Effector memory CD8-positive, alpha-beta T cell (primary cell): Measurements from ENCODE around the gene RARS2.
A peak's percentile ranks its signal among the peaks of the same experiment; 100 is the strongest.

Experiments used
- ATAC-seq: fragments of 150-1000 bp; cut with Tn5 transposase; replicated peaks from 2 replicates; pipeline ENCODE4 v1.10.0; 2021; ENCODE audit warnings: mild to moderate bottlenecking, moderate library complexity
- DNase-seq, 3 experiments: peaks; one replicate each; pipeline ENCODE4 v3.0.0; 2021
- H3K27ac Mint-ChIP-seq, 2 donors: one replicate each; pipeline ENCODE4 v1.8.0; 2022; ENCODE audit warnings: mild to moderate bottlenecking in 2 of 2, mixed read lengths in 2 of 2, moderate library complexity in 2 of 2
- H3K27me3 Mint-ChIP-seq, 2 donors: one replicate each; pipeline ENCODE4 v1.8.0; 2022; ENCODE audit warnings: mixed read lengths in 2 of 2
- H3K36me3 Mint-ChIP-seq: one replicate; pipeline ENCODE4 v1.8.0; 2022; ENCODE audit warnings: mild to moderate bottlenecking, moderate library complexity, mixed read lengths; ENCODE audit not compliant: insufficient read depth
- H3K4me1 Mint-ChIP-seq, 2 donors: one replicate each; pipeline ENCODE4 v1.8.0; 2022; ENCODE audit warnings: low read depth in 2 of 2, mixed read lengths in 2 of 2
- H3K4me3 Mint-ChIP-seq, 2 donors: one replicate each; pipeline ENCODE4 v1.8.0; 2022; ENCODE audit warnings: mild to moderate bottlenecking in 2 of 2, mixed read lengths in 2 of 2, moderate library complexity in 2 of 2
- H3K9me3 Mint-ChIP-seq, 2 donors: one replicate each; pipeline ENCODE4 v1.8.0; 2022; ENCODE audit warnings: mixed read lengths in 2 of 2

The RARS2 gene

GRCh38 chr6:87472525-87473418 is 117.0 kb downstream of the RARS2 start, which contains the start of gene SLC35A1:
SLC35A1 (plus strand) TSS chr6:87472974; CDS start chr6:87473004, 30 bp downstream.
- Mint-ChIP-seq H3K4me1 (peaks cover 9 to 11% of the 10 kb centered on the region in 2 donors), H3K36me3 (peaks cover 8% of the 10 kb centered on the region), H3K4me3 (peak within 1 kb of the TSS; percentile 91), H3K9me3 (no peaks in the 10 kb centered on the region), H3K27me3 (peaks cover 7 to 9% of the 10 kb centered on the region in 2 donors), H3K27ac (peak within 1 kb of the TSS; percentile 94 to 98)
- peak; percentile 79 to 86 (median 82) for DNase-seq
- peak; percentile 89 for ATAC-seq

- no peak overlapping the region for H3K4me3 Mint-ChIP-seq
- H3K4me1 Mint-ChIP-seq = no peaks in the 10 kb centered on the region
- no peaks in the 10 kb centered on the region for H3K9me3 Mint-ChIP-seq
- H3K27me3 Mint-ChIP-seq = peaks cover 42 to 48% of the 10 kb centered on the region in 2 donors
- ATAC-seq (no peak), DNase-seq (no peak)
- no peaks in the 10 kb centered on the region for H3K36me3 Mint-ChIP-seq
- no peak overlapping the region for H3K27ac Mint-ChIP-seq
Observed at GRCh38 chr6:87465051-87465450, 124.7 kb downstream of the RARS2 start.
